ENCODE measurements around the gene CLTRN. TPM values are rescaled to one million over a fixed set of nuclear protein-coding genes. Genes with fewer than 3 reads are reported as not detected.

CLTRN gene
- total RNA-seq, 2 donors from 2014 or later = 1.8 to 8.5 TPM

GRCh38 chrX:15644560-15644872 is 20.1 kb downstream of the CLTRN start:
- no peaks in the 10 kb centered on the region for H3K4me1 ChIP-seq (ENCODE audit: control insufficient read depth, insufficient read depth, low read length)
- H3K9me3 ChIP-seq (ENCODE audit: control insufficient read depth, low read length) = no peaks in the 10 kb centered on the region
- H3K27me3 ChIP-seq (ENCODE audit: control insufficient read depth, insufficient read depth, low read length, poor library complexity, severe bottlenecking) = no peaks in the 10 kb centered on the region
- Mint-ChIP-seq H3K4me1 (peaks cover 10% of the 10 kb centered on the region), H3K27me3 (ENCODE audit: insufficient read depth) (no peaks in the 10 kb centered on the region), H3K9me3 (no peaks in the 10 kb centered on the region), H3K36me3 (ENCODE audit: low read depth) (no peaks in the 10 kb centered on the region), H3K4me3 (no peak overlapping the region), H3K27ac (no peak overlapping the region)
- H3K36me3 ChIP-seq (ENCODE audit: control insufficient read depth, insufficient read depth, low read length) = peaks cover 3% of the 10 kb centered on the region
- TF ChIP-seq, protein P1, sequence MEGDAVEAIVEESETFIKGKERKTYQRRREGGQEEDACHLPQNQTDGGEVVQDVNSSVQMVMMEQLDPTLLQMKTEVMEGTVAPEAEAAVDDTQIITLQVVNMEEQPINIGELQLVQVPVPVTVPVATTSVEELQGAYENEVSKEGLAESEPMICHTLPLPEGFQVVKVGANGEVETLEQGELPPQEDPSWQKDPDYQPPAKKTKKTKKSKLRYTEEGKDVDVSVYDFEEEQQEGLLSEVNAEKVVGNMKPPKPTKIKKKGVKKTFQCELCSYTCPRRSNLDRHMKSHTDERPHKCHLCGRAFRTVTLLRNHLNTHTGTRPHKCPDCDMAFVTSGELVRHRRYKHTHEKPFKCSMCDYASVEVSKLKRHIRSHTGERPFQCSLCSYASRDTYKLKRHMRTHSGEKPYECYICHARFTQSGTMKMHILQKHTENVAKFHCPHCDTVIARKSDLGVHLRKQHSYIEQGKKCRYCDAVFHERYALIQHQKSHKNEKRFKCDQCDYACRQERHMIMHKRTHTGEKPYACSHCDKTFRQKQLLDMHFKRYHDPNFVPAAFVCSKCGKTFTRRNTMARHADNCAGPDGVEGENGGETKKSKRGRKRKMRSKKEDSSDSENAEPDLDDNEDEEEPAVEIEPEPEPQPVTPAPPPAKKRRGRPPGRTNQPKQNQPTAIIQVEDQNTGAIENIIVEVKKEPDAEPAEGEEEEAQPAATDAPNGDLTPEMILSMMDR (conservative IDR thresholded peaks at IDR 0.05) = no peak
- no peak overlapping the region for H3K27ac ChIP-seq (ENCODE audit: low read depth, low read length)
- no peak overlapping the region for H3K4me3 ChIP-seq (ENCODE audit: low read length)
- no peak overlapping the region for H3K9ac ChIP-seq (ENCODE audit: extremely low read depth, low read length, poor library complexity, severe bottlenecking)
- 100% methylated on average over 1 of the region's 1 CpG; no CpG with 5 or more reads in 1 of the 2 experiments for WGBS, 2 experiments (ENCODE audit: insufficient coverage in 1 of 2, insufficient read length in 1 of 2)
- DNase-seq = no peak

DNA sequence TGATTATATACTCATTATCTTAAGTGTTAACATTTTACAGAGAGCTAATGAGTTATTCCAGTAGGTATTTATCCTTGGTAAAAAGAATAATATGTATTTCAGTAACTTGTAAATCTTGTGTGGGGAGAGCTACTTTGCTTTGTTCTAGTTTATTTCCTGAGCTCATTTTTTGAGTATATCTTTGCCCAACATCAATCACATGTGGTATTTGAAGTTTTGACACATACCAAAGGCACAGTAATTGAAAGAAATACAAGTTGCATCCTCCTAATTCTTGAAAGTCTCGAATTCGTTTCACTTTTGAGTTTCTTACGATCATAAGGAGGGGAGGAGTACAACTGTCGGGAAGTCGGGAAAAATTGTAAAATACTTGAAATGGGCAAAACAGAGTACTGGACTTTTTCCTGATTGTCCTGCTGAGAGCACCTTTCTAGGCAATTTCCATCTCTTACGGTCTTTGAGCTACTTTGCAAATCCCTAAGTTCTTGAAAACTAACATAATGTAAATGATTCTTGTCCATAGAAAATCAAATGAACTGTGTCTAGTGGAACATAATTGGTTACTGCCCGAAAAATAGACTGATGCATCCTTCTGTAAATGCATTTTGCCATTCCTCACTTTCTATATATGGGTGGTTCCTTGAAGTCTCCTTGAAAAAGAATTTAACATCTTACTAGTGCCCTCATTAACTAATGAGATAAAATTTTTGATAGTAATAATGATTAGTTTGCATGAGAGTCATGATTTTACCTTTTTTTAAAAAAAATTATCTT is 20.6 kb downstream of the CLTRN start:
- TF ChIP-seq, protein P1 (conservative IDR thresholded peaks at IDR 0.05) = no peak
- no peak overlapping the region for H3K27ac ChIP-seq (ENCODE audit: low read depth, low read length)
- Mint-ChIP-seq H3K4me1 (peaks cover 7% of the 10 kb centered on the region), H3K27ac (no peak overlapping the region), H3K36me3 (ENCODE audit: low read depth) (no peaks in the 10 kb centered on the region), H3K27me3 (ENCODE audit: insufficient read depth) (no peaks in the 10 kb centered on the region), H3K9me3 (no peaks in the 10 kb centered on the region), H3K4me3 (no peak overlapping the region)
- no peak overlapping the region for H3K4me3 ChIP-seq (ENCODE audit: low read length)
- no peaks in the 10 kb centered on the region for H3K4me1 ChIP-seq (ENCODE audit: control insufficient read depth, insufficient read depth, low read length)
- WGBS, 2 experiments (ENCODE audit: insufficient coverage in 1 of 2, insufficient read length in 1 of 2) = 95% methylated on average over 7 of the region's 7 CpGs; no CpG with 5 or more reads in 1 of the 2 experiments
- DNase-seq = no peak
- peaks cover 7% of the 10 kb centered on the region for H3K36me3 ChIP-seq (ENCODE audit: control insufficient read depth, insufficient read depth, low read length)
- H3K27me3 ChIP-seq (ENCODE audit: control insufficient read depth, insufficient read depth, low read length, poor library complexity, severe bottlenecking) = no peaks in the 10 kb centered on the region
- H3K9ac ChIP-seq (ENCODE audit: extremely low read depth, low read length, poor library complexity, severe bottlenecking) = no peak overlapping the region
- no peaks in the 10 kb centered on the region for H3K9me3 ChIP-seq (ENCODE audit: control insufficient read depth, low read length)

GRCh38 chrX:15631637-15632036 is 33.0 kb downstream of the CLTRN start:
- Mint-ChIP-seq H3K4me1 (no peaks in the 10 kb centered on the region), H3K27ac (no peak overlapping the region), H3K36me3 (ENCODE audit: low read depth) (no peaks in the 10 kb centered on the region), H3K4me3 (no peak overlapping the region), H3K27me3 (ENCODE audit: insufficient read depth) (peaks cover 6% of the 10 kb centered on the region), H3K9me3 (no peaks in the 10 kb centered on the region)
- H3K4me1 ChIP-seq (ENCODE audit: control insufficient read depth, insufficient read depth, low read length) = no peaks in the 10 kb centered on the region
- H3K4me3 ChIP-seq (ENCODE audit: low read length) = no peak overlapping the region
- no peaks in the 10 kb centered on the region for H3K27me3 ChIP-seq (ENCODE audit: control insufficient read depth, insufficient read depth, low read length, poor library complexity, severe bottlenecking)
- no peaks in the 10 kb centered on the region for H3K36me3 ChIP-seq (ENCODE audit: control insufficient read depth, insufficient read depth, low read length)
- H3K27ac ChIP-seq (ENCODE audit: low read depth, low read length) = no peak overlapping the region
- H3K9ac ChIP-seq (ENCODE audit: extremely low read depth, low read length, poor library complexity, severe bottlenecking) = no peak overlapping the region
- H3K9me3 ChIP-seq (ENCODE audit: control insufficient read depth, low read length) = no peaks in the 10 kb centered on the region
- DNase-seq = no peak
- TF ChIP-seq, protein P1 (conservative IDR thresholded peaks at IDR 0.05) = no peak
